GM21528 (cell line): ENCODE measurements around the gene KRTAP10-6.
"Not testable (repeated sequence)": the region's sequence is repeated elsewhere in the genome, so short reads cannot be mapped to it uniquely, and the experiment has no call there.

ENCODE experiments used
- ATAC-seq: cut with Tn5 transposase; IDR thresholded peaks from one replicate; pipeline ENCODE4 v1.9.1; 2021; ENCODE audit warnings: mild to moderate bottlenecking, moderate library complexity; ENCODE audit not compliant: unreplicated experiment, low FRiP score

The KRTAP10-6 gene

GRCh38 chr21:44618504-44618903, 26.2 kb upstream of the KRTAP10-6 start:
- no peak for ATAC-seq

DNA sequence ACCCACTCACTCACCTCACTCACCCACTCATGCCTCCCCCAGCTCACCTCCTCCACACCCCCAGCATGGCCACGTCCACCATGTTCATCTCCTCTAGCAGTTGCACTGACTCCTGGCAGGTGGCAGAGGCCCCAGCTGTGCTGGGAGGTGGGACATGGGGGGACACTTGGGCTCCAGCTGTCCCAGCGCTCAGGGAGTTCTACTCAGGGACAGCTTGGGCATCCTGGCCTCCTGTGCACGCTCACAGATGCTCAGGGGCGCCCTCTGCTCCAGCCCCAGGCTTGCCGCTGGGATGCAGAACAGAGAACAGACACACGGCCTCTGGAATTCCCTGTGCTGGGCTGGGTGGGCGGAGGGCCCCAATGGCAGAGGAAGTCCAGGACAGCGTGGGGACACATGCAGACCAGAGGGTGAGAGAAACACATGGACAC, 24.8 kb upstream of the KRTAP10-6 start:
- ATAC-seq: no peak

DNA sequence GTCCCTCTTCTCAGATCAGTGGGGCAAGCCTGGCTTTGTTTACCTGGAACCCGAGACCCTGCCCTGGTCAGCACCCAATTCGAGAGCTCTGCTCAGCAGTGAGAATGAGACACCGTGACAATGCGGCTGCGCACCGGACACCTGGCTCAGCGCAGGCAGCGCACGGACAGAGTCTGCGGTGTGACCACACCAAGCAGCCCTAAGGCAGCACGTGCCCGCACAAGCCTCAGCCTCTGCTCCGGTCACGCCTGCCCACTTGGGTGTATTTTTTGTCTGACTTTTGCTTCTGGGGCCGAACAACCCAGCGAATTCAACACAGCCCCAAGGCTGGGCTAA, 24.3 kb upstream of the KRTAP10-6 start:
- no peak for ATAC-seq

DNA sequence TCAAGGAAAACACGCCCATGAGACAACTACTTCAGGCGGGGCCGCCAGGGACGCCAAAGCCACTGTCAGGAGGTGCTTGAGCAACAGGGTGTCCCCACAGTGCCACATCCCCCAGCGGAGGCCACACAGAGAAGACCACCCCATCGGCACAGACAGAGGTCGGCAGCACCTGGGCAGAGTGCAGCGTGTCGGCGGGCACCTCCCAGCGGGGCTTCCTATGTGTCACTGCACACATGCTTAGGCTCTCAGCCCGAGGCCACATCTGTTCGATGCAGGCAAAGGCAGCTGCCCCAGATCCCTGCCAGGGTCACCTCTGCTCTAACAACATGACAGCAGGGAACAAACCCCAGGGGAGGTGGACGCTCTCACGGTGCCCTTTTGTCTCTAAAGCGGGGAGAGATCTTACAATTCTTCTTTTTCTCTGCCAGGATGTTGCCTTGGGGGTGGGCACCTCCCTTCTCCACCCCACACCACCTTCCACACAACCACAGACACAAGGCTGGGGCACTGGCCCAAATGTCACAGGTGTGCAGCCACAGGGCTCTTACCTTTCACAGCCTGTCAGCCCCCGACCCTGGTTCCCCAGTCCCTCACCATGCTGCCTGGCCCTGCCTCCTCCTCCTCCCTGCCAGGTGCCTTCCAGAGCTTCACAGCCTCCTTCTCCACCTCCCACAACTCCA, 23.7 kb upstream of the KRTAP10-6 start:
- ATAC-seq: no peak

DNA sequence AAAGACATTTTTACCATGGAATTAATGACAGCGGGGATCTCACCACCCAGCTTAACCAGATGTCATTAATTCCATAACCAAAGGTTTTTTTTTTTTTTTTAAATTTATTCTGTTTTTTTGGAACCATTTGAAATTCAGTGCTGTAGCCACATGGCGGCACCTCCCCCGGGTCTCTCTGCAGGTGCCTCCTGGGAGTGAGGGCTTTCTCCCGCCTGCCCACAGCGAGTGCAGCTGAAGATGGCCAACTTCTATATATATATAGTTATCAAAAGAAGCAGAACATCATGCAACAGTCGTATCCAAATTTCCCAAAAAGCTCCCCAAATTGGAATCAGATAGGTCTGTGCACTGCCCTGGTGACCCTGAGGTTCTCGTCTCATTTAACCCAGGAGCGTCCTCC, 23.2 kb upstream of the KRTAP10-6 start:
- no peak for ATAC-seq

DNA sequence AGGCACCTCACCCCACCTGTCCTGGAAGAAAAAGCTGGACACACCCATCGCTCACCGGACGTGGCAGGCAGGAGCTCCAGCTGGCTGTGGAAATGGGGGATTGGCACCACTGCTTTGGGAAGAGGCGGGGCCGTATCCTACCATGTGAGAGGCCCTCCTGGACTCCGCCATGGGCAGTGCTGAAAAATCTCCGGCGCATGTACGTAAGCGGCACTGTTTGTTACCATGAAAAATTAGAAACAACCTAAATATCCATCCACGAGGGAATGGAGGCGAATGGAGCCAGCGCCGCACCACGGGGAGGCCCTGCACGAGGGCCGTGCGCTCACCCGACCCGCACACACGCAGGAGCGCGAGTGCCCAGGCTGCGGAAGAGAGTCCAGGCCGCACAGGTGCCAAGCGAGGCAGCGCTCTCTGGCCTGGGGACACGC, 22.7 kb upstream of the KRTAP10-6 start:
- ATAC-seq: no peak

- no peak for ATAC-seq
Observed at GRCh38 chr21:44614161-44614631, 21.9 kb upstream of the KRTAP10-6 start.

GRCh38 chr21:44613386-44614155, 21.3 kb upstream of the KRTAP10-6 start:
- ATAC-seq: no peak

DNA sequence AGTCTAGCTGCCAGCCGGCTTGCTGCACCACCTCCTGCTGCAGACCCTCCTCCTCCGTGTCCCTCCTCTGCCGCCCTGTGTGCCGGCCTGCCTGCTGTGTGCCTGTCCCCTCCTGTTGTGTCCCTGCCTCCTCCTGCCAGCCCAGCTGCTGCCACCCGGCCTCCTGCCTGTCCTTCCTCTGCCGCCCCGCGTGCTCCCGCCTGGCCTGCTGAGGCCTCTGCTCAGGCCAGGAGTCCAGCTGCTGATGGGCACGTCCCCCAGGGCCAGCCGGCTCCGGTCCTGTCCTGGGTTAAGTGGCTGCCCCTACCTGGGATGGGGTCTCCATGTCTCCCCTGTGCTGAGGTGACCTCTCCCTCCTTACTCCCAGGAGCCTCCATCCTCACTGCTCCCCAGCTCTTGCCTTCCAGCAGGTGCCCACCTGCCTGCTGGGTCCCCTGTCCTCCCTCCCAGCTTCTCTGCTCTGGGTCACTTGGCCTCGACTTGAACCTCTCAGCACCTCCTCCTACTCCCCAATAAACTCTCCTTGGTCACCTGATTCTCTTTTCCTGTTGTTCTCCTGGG, 20.4 kb upstream of the KRTAP10-6 start:
- ATAC-seq: no peak

- ATAC-seq: no peak
Observed at GRCh38 chr21:44612029-44612486, 19.8 kb upstream of the KRTAP10-6 start, which contains the start of gene KRTAP10-8. KRTAP10-8 (plus strand) TSS chr21:44612079; CDS start chr21:44612101, 22 bp downstream.

GRCh38 chr21:44611551-44611950, 19.2 kb upstream of the KRTAP10-6 start:
- ATAC-seq: no peak

DNA sequence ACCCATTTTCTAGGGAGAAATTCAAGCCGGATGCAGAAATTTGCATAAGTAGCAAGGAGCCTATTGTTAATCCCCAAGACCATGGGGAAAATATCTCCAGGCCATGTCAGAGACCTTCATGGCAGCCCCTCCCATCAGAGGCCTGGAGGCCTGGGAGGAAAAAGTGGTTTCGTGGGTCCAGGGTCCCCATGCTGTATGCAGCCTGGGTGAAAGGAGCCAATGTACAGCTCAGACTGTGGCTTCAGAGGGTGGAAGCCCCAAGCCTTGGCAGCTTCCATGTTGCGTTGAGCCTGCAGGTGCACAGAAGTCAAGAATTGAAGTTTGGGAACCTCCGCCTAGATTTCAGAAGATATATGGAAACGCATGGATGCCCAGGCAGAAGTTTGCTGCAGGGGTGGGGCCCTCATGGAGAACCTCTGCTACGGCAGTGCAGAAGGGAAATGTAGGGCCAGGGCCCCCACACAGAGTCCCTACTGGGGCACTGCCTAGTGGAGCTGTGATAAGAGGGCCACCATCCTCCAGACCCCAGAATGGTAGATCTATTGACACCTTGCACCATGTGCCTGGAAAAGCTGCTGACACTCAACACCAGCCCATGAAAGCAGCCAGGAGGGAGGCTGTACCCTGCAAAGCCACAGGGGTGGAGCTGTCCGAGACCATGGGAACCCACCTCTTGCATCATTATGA, 18.0 kb upstream of the KRTAP10-6 start:
- not testable (repeated sequence) for ATAC-seq

DNA sequence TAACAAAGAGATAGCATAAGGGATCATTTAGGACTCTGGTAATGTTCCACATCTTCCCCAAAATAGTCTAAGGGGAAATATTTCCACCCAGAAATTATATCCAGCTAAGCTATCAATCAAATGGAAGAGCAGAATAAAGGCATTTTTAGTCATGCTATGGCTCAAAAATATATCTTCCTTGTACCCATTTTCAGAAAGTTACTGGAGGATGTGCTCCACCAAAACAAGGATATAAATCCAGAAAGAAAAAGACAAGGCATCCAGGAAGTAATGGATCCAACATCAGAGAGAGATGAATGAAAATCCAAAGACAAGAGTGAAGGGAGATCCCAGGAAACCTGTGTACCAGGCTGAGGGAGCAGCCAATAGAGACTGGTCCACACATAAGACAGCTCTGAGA, 16.9 kb upstream of the KRTAP10-6 start:
- no peak for ATAC-seq

- no peak for ATAC-seq
Observed at GRCh38 chr21:44606495-44606894, 14.2 kb upstream of the KRTAP10-6 start.

DNA sequence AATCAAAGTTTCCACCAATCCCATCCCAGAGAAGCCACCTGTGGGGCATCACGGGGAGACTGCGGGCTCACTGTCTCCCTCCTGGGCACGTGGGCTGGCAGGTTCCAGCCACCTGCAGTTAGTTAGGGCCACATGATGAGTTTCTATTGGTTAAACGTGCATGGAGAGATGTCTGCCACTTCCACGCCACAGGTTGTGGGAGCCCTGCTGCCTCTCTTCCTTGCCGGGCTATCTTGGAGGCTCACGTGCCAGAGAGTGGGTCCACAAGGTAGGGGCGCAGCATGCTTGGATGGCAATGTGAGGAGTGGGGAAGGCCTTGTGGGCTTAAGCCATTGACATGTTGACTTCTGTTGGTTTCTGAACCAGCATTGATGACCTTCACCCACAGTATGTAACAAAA, 11.6 kb upstream of the KRTAP10-6 start:
- no peak for ATAC-seq

GRCh38 chr21:44603109-44603875, 11.0 kb upstream of the KRTAP10-6 start:
- ATAC-seq: no peak

DNA sequence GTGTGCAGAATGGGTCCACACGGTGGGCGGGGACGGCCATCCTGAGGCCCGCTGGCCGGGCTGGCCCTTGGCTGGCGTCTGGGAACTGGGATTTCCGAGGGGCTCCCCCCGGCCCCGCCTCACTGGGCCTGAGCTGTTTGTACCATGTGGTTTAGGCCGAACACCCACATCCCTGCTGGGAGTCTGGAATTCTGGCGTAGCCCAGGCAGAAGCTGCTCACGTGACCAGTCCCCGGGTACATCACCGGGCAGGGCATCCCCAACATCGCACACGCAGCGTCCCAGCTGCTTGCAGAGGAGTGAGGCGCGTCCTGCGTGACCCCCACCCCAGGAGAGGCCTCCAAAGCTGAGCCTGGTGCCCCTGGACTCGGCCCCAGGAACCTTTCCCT, 10.2 kb upstream of the KRTAP10-6 start:
- ATAC-seq: no peak

GRCh38 chr21:44601596-44602462, 9.5 kb upstream of the KRTAP10-6 start:
- no peak for ATAC-seq

GRCh38 chr21:44601091-44601490, 8.8 kb upstream of the KRTAP10-6 start:
- ATAC-seq: not testable (repeated sequence)
